OCI-LY1 (cell line): ENCODE data around the gene MED1.
A peak's percentile ranks its signal among the peaks of the same experiment; 100 is the strongest.

Source experiments
- H2AFZ ChIP-seq: fragments of 200-600 bp; sonication (generic), shearing (Covaris generic); 2 replicates; pipeline ENCODE4 v1.6.0; 2014; ENCODE audit warnings: antibody characterized with exemption, mild to moderate bottlenecking, low read length
- H3F3A ChIP-seq: fragments of 200-600 bp; sonication (generic), shearing (Covaris generic); 2 replicates; pipeline ENCODE4 v1.6.0; 2014; ENCODE audit warnings: mild to moderate bottlenecking, antibody characterized with exemption, low read length, moderate library complexity; ENCODE audit not compliant: insufficient read depth
- H3K27ac ChIP-seq: fragments of 200-600 bp; sonication (generic); 2 replicates; pipeline ENCODE4 v1.5.1; 2014; ENCODE audit warnings: low read length, mixed run types, mild to moderate bottlenecking, low read depth; ENCODE audit not compliant: poor library complexity, severe bottlenecking
- H3K27me3 ChIP-seq: fragments of 200-600 bp; sonication (generic); 2 replicates; pipeline ENCODE4 v1.6.0; 2014; ENCODE audit warnings: antibody characterized with exemption, mild to moderate bottlenecking, low read length, moderate library complexity; ENCODE audit not compliant: insufficient read depth
- H3K36me3 ChIP-seq: fragments of 200-600 bp; sonication (generic); 2 replicates; pipeline ENCODE4 v1.6.1; 2014; ENCODE audit warnings: mild to moderate bottlenecking, antibody characterized with exemption, low read length, moderate library complexity, mixed read lengths; ENCODE audit not compliant: insufficient read depth
- H3K4me1 ChIP-seq: fragments of 200-600 bp; sonication (generic); 2 replicates; pipeline ENCODE4 v1.5.1; 2014; ENCODE audit warnings: mild to moderate bottlenecking, low read length, moderate library complexity; ENCODE audit not compliant: insufficient read depth, severe bottlenecking
- H3K4me2 ChIP-seq: fragments of 200-600 bp; sonication (generic), shearing (Covaris generic); 2 replicates; pipeline ENCODE4 v1.6.1; 2014; ENCODE audit warnings: low read length
- H3K4me3 ChIP-seq: fragments of 200-600 bp; sonication (generic); 2 replicates; pipeline ENCODE4 v1.5.1; 2014; ENCODE audit warnings: low read length, low read depth, mild to moderate bottlenecking, mixed read lengths; ENCODE audit not compliant: poor library complexity, severe bottlenecking
- H3K79me2 ChIP-seq: fragments of 200-600 bp; shearing (Covaris generic); 2 replicates; pipeline ENCODE4 v1.6.1; 2016; ENCODE audit warnings: mixed run types, low read length, mixed read lengths; ENCODE audit not compliant: insufficient read depth
- H3K9ac ChIP-seq: fragments of 200-600 bp; sonication (generic), shearing (Covaris generic); 2 replicates; pipeline ENCODE4 v1.6.1; 2014; ENCODE audit warnings: mild to moderate bottlenecking, low read length, mixed read lengths
- H3K9me2 ChIP-seq: fragments of 200-600 bp; sonication (generic), shearing (Covaris generic); 2 replicates; pipeline ENCODE4 v1.6.1; 2014; ENCODE audit warnings: low read depth, mild to moderate bottlenecking, low read length, mixed read lengths
- H3K9me3 ChIP-seq: fragments of 200-600 bp; shearing (Covaris generic); 2 replicates; pipeline ENCODE4 v1.6.1; 2014; ENCODE audit warnings: low read length, mixed read lengths
- H4K20me1 ChIP-seq: fragments of 200-600 bp; sonication (generic), shearing (Covaris generic); 2 replicates; pipeline ENCODE4 v1.6.0; 2016; ENCODE audit warnings: mild to moderate bottlenecking, low read length; ENCODE audit not compliant: insufficient read depth
- EZH2 ChIP-seq: fragments of 200-600 bp; sonication (generic), shearing (Covaris generic); IDR thresholded peaks from 2 replicates; pipeline ENCODE4 v1.8.0; 2017; ENCODE audit warnings: borderline replicate concordance, mixed run types, mild to moderate bottlenecking, antibody characterized with exemption, low read length, moderate library complexity, mixed read lengths
- TF ChIP-seq, protein P1 (sequence below): fragments of 200-600 bp; sonication (generic), shearing (Covaris generic); IDR thresholded peaks from 2 replicates; pipeline ENCODE4 v1.5.1; 2017; ENCODE audit warnings: mild to moderate bottlenecking, antibody characterized with exemption, low read length, moderate library complexity, mixed read lengths

The MED1 gene

DNA sequence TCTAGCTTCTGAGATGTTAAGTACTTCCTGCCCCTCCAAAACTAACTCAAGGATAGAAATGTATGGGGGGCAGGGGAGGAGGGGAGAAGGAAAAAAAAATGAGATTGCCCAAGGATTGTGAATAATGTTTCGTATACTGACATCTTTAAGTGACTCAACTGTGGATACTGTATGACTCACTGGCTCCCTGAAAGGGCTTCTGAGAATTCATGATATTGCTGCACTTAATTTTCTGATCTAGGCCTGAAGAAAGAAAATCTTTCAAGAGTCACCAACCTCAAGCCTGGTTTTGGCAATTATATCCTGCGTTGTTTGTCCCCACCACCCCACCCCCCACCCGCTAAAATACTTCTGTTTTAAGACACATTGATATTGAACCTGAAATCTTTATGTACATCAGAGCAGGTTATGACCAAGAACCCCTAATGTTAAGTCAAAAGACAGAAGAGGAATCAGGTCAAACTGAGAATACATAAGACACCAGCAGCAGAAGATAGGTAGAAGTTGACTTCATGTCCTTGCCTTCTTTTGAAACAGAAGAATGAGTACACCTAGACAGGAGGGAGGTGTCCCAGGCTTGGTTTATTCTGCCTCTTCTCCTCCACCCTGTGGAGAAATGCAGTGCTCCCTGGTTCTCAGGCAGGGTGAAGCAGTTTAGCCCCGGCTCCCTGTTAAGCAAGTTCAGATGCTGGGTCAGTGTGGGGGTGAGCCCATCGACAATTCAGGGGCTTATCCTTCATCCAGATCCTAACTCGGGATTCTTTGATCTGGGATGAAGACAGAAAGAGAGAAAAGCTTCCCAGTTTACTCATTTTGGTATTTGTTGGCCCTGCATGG, 46.3 kb downstream of the MED1 start:
- no peaks in the 10 kb centered on the region for H3K9me2 ChIP-seq
- H2AFZ ChIP-seq, result no peak overlapping the region
- no peaks in the 10 kb centered on the region for H3K9me3 ChIP-seq
- no peak overlapping the region for H3K4me3 ChIP-seq
- H3K27me3 ChIP-seq, result no peaks in the 10 kb centered on the region
- peaks cover 45% of the 10 kb centered on the region for H3K36me3 ChIP-seq
- TF ChIP-seq, protein P1, sequence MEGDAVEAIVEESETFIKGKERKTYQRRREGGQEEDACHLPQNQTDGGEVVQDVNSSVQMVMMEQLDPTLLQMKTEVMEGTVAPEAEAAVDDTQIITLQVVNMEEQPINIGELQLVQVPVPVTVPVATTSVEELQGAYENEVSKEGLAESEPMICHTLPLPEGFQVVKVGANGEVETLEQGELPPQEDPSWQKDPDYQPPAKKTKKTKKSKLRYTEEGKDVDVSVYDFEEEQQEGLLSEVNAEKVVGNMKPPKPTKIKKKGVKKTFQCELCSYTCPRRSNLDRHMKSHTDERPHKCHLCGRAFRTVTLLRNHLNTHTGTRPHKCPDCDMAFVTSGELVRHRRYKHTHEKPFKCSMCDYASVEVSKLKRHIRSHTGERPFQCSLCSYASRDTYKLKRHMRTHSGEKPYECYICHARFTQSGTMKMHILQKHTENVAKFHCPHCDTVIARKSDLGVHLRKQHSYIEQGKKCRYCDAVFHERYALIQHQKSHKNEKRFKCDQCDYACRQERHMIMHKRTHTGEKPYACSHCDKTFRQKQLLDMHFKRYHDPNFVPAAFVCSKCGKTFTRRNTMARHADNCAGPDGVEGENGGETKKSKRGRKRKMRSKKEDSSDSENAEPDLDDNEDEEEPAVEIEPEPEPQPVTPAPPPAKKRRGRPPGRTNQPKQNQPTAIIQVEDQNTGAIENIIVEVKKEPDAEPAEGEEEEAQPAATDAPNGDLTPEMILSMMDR, result no peak
- TF ChIP-seq EZH2, result no peak
- H4K20me1 ChIP-seq, result no peaks in the 10 kb centered on the region
- H3K27ac ChIP-seq, result no peak overlapping the region
- H3K4me1 ChIP-seq, result peaks cover 17% of the 10 kb centered on the region
- H3K4me2 ChIP-seq, result no peak overlapping the region
- H3K79me2 ChIP-seq, result peaks cover 5% of the 10 kb centered on the region; the same call in 1 of the 2 replicates
- H3F3A ChIP-seq, result 0 out of 2 replicates have a peak, but pooled peaks cover 3% of the 10 kb centered on the region
- no peak overlapping the region for H3K9ac ChIP-seq

DNA sequence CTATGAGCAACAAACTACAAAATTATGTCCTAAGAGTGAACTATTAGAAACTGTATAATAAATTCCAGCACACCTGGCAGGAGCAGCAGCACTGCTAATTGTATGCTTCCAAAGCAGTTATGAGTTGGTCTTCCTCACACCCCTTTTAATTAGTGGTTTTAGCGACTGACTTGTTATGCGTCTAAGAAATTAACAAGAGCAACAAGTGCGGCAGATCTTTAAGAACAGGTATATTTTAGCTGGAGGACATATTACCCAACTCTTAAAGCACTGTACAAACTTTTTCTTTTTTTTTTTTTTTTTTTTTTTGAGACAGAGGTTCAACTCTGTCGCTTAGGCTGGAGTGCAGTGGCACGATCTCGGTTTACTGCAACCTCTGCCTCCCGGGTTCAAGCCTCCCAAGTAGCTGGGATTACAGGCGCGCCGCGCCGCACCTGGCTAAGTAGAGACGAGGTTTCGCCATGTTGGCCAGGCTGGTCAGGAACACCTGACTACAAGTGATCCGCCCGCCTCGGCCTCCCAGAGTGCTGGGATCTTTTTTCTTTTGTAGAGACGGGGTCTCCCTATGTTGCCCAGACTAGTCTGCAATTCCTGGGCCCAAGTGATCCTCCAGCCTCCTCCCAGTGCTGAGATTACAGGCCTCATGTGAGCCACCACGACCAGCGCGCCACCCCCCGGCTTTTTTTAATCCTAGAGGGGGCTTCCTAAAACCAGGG, 48.0 kb downstream of the MED1 start:
- peaks cover 18% of the 10 kb centered on the region for H3K4me1 ChIP-seq
- H2AFZ ChIP-seq, result no peak overlapping the region
- no peak for TF ChIP-seq EZH2
- TF ChIP-seq, protein P1, result no peak
- peak overlapping the region; percentile 75 for H3K4me2 ChIP-seq
- no peaks in the 10 kb centered on the region for H3K9me3 ChIP-seq
- peaks cover 28% of the 10 kb centered on the region for H3K36me3 ChIP-seq
- H3K9ac ChIP-seq, result no peak overlapping the region
- H3K27me3 ChIP-seq, result no peaks in the 10 kb centered on the region
- H3K9me2 ChIP-seq, result no peaks in the 10 kb centered on the region
- H3K27ac ChIP-seq, result no peak overlapping the region
- 0 out of 2 replicates have a peak, but pooled peaks cover 3% of the 10 kb centered on the region for H3F3A ChIP-seq
- peak overlapping the region; percentile 73 for H3K4me3 ChIP-seq
- peaks cover 17% of the 10 kb centered on the region; the same call in 1 of the 2 replicates for H3K79me2 ChIP-seq
- H4K20me1 ChIP-seq, result no peaks in the 10 kb centered on the region

DNA sequence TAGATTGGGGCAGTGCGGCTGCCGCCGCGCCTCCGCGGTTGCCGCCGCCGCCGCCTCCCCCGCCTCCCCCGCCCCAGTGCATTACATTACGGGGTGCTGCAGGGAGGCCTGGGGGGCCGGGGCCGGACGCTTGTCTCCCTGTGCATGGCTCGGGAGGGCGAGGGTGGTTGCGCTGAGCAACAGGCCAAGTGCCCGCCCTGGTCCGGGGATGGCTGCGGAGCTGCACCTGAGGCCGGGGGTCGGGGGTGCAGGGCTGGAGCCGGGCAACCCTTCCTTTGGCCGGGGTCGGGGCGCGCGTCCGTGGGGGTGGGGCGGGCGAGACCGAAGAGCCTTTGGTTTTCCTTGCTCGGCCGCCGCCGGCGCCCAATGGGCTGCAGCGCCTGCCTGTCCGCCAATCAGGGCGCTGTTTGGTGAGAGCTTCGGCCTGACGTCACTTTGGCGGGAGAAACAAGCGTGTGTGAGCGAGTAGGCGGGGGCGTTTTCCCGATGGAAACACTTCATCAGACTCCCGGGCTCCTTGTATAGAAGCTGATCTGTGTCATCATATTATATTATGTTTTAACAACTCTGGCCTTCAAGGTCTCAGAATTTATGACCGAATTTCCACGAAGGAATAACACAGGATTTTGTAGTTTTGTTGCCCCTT, 48.7 kb downstream of the MED1 start:
- H3K27ac ChIP-seq, result peak overlapping the region; percentile 38
- no peaks in the 10 kb centered on the region for H3K9me3 ChIP-seq
- no peaks in the 10 kb centered on the region for H3K9me2 ChIP-seq
- 0 out of 2 replicates have a peak, but pooled peaks cover 3% of the 10 kb centered on the region for H3F3A ChIP-seq
- peak overlapping the region; percentile 75 for H3K4me2 ChIP-seq
- peak overlapping the region; percentile 73 for H3K4me3 ChIP-seq
- H3K9ac ChIP-seq, result peak overlapping the region; percentile 63
- peaks cover 18% of the 10 kb centered on the region for H3K4me1 ChIP-seq
- TF ChIP-seq, protein P1, result no peak
- TF ChIP-seq EZH2, result no peak
- H2AFZ ChIP-seq, result no peak overlapping the region
- no peaks in the 10 kb centered on the region for H4K20me1 ChIP-seq
- H3K27me3 ChIP-seq, result no peaks in the 10 kb centered on the region
- peaks cover 17% of the 10 kb centered on the region; the same call in 1 of the 2 replicates for H3K79me2 ChIP-seq
- H3K36me3 ChIP-seq, result peaks cover 21% of the 10 kb centered on the region
